ENCODE measurements around the gene MTA2.
A peak's percentile ranks its signal among the peaks of the same experiment; 100 is the strongest.
"Not testable (repeated sequence)": the region's sequence is repeated elsewhere in the genome, so short reads cannot be mapped to it uniquely, and the experiment has no call there.

The MTA2 gene

DNA sequence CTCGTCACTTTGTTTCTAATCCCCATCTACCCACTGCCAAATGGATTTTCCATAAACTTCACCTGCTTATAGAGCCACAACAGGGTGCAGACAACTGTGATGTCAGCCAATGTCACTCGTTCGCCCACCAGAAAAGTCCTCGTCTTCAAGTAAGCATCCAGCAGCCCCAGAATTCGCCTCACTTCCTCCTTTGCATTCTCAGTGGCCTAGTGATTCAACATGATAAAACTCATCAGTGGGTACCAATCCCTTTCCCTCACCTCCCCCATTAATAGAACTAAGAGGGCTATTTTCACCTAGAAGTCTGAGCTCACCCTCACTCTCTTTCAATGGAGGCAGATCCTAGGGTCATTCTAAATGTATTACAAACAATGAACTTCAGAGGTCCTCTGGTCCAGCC, 30.8 kb downstream of the MTA2 start:
- not testable (repeated sequence) for H3K27me3 ChIP-seq (ENCODE audit: control insufficient read depth in 5 of 5, insufficient read depth in 4 of 5, low read length in 5 of 5); H3K9ac ChIP-seq (ENCODE audit: low read length in 5 of 5); H3K9me3 ChIP-seq (ENCODE audit: control insufficient read depth in 5 of 5, low read length in 5 of 5); H3K27ac ChIP-seq (ENCODE audit: low read depth, low read length); H3K4me3 ChIP-seq (ENCODE audit: low read depth in 1 of 5, low read length in 5 of 5)
- Histone ChIP-seq H3K4me1 (ENCODE audit: control insufficient read depth in 5 of 5, insufficient read depth in 5 of 5, low read length in 5 of 5) (peaks cover 9 to 45% (median 40%) of the 10 kb centered on the region in 5 donors), H3K36me3 (ENCODE audit: control insufficient read depth in 5 of 5, insufficient read depth in 5 of 5, low read length in 5 of 5) (peaks cover 5 to 57% (median 44%) of the 10 kb centered on the region in 5 donors)

DNA sequence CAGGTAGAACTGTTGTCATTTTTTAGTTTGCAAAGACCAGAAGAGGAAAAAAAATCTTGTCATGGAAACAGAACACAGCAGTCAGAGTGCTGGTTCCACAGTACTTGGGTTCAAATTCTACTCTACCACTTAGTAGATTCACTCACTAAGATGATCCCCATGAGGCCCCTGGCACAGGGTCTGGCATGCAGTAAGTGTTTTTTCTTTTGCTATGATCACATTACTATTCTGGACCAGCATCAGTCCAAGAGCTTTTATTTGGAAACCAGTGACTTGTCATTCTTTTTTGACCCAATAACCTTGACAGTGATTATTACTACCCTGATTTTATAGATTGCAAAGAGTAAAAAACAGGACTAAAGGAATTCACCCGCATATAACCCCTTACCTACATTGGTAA, 32.1 kb downstream of the MTA2 start:
- no peak overlapping the region for H3K27ac ChIP-seq (ENCODE audit: low read depth, low read length)
- H3K4me1 ChIP-seq (ENCODE audit: control insufficient read depth in 5 of 5, insufficient read depth in 5 of 5, low read length in 5 of 5), result peaks cover 9 to 32% (median 27%) of the 10 kb centered on the region in 5 donors
- no peak overlapping the region for H3K9ac ChIP-seq (ENCODE audit: low read length in 5 of 5)
- peaks cover 12 to 69% (median 50%) of the 10 kb centered on the region in 5 donors for H3K36me3 ChIP-seq (ENCODE audit: control insufficient read depth in 5 of 5, insufficient read depth in 5 of 5, low read length in 5 of 5)
- no peak overlapping the region for H3K4me3 ChIP-seq (ENCODE audit: low read depth in 1 of 5, low read length in 5 of 5)
- no peaks in the 10 kb centered on the region for H3K9me3 ChIP-seq (ENCODE audit: control insufficient read depth in 5 of 5, low read length in 5 of 5)
- no peaks in the 10 kb centered on the region for H3K27me3 ChIP-seq (ENCODE audit: control insufficient read depth in 5 of 5, insufficient read depth in 4 of 5, low read length in 5 of 5)

DNA sequence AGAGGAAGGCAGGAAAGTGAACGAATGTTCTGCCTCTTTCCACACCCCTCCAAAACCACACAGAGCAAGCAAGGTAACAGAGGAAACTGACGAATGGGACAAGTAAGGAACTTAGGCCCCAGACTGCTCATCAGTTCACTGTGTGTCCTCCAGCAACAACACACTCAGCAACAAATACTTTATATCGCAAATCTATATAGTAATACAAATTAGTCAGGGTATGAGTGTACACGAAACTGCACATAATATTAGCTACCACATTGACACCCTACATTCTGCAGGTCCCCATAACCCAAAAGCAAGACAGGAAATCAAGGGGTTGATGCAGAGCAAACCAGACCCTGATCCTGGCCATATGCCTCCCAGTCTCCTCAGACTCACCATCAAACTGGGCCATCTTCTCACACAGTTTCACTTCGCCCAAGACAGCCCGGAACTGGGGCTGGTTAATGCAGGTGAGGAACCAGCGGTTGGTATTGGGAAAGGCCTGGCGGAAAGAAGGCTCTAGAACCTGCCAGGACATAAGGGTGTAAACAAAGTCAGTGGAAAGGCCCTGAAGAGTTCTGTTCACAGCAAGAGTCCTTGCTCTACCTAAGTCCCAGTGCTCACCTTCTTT, 34.5 kb downstream of the MTA2 start:
- H3K36me3 ChIP-seq (ENCODE audit: control insufficient read depth in 5 of 5, insufficient read depth in 5 of 5, low read length in 5 of 5), result peaks cover 17 to 87% (median 57%) of the 10 kb centered on the region in 5 donors
- H3K9ac ChIP-seq (ENCODE audit: low read length in 5 of 5), result no peak overlapping the region

DNA sequence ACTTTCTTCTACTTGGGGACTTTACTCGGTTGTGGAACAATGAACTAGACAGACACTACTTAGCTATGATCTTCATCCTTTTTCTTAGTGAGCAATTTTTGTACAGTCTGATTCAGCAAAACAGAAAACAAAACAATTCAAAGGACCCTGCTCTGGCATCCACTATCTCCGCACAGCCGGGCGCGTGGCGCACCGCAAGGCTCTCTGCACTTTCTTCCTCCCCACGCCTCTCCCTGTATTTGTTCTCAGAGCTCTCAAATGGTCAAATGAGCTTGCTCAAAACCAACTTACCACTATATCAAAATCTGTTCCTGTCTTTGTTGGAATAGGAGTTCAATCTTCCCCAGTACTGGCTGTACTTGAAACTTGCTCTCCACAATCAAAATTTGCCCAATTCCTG, 35.4 kb downstream of the MTA2 start:
- no peak overlapping the region for H3K4me3 ChIP-seq (ENCODE audit: low read depth in 1 of 5, low read length in 5 of 5)
- H3K4me1 ChIP-seq (ENCODE audit: control insufficient read depth in 5 of 5, insufficient read depth in 5 of 5, low read length in 5 of 5), result peaks cover 3 to 12% (median 10%) of the 10 kb centered on the region in 5 donors
- no peak overlapping the region for H3K9ac ChIP-seq (ENCODE audit: low read length in 5 of 5)
- H3K36me3 ChIP-seq (ENCODE audit: control insufficient read depth in 5 of 5, insufficient read depth in 5 of 5, low read length in 5 of 5), result peaks cover 17 to 79% (median 54%) of the 10 kb centered on the region in 5 donors
- H3K9me3 ChIP-seq (ENCODE audit: control insufficient read depth in 5 of 5, low read length in 5 of 5), result no peaks in the 10 kb centered on the region
- H3K27ac ChIP-seq (ENCODE audit: low read depth, low read length), result no peak overlapping the region
- H3K27me3 ChIP-seq (ENCODE audit: control insufficient read depth in 5 of 5, insufficient read depth in 4 of 5, low read length in 5 of 5), result no peaks in the 10 kb centered on the region

More for the DNA sequence above, 34.5 kb downstream of the MTA2 start:
- H3K27ac ChIP-seq (ENCODE audit: low read depth, low read length), result no peak overlapping the region
- H3K4me1 ChIP-seq (ENCODE audit: control insufficient read depth in 5 of 5, insufficient read depth in 5 of 5, low read length in 5 of 5), result peaks cover 3 to 12% (median 11%) of the 10 kb centered on the region in 5 donors
- H3K9me3 ChIP-seq (ENCODE audit: control insufficient read depth in 5 of 5, low read length in 5 of 5), result no peaks in the 10 kb centered on the region
- H3K27me3 ChIP-seq (ENCODE audit: control insufficient read depth in 5 of 5, insufficient read depth in 4 of 5, low read length in 5 of 5), result no peaks in the 10 kb centered on the region
- no peak overlapping the region for H3K4me3 ChIP-seq (ENCODE audit: low read depth in 1 of 5, low read length in 5 of 5)

DNA sequence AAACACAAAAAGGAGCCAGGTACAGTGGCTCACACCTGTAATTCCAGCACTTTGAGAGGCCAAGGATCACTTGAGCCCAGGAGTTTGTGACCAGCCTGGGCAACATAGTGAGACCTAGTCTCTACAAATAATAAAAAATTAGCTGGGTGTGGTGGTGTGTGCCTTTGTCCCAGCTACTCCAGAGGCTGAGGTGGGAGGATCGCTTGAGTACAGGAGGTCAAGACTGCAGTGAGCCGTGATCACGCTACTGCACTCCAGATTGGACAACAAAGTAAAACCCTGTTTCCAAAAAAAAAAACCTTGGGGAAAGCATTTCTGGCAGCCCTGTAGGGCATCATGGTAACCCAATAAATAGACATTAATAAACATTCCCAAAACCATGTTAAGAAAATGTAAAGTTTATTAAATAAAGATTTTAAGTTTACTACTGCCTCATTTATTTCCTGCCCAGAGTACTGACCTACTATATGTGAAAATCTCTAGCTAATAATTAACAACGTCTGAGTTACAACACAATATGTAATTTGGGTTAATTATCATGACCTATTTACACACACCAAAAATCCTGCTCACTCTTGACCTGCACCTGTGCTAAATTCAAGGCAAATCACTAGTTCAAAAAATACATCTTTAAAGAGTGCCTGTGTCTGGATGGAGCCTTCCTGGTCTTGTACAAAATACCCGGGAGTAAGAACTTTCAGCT, 36.4 kb downstream of the MTA2 start:
- H3K36me3 ChIP-seq (ENCODE audit: control insufficient read depth in 5 of 5, insufficient read depth in 5 of 5, low read length in 5 of 5), result peaks cover 17 to 70% (median 45%) of the 10 kb centered on the region in 5 donors
- peaks cover 9 to 18% (median 18%) of the 10 kb centered on the region in 5 donors for H3K4me1 ChIP-seq (ENCODE audit: control insufficient read depth in 5 of 5, insufficient read depth in 5 of 5, low read length in 5 of 5)

DNA sequence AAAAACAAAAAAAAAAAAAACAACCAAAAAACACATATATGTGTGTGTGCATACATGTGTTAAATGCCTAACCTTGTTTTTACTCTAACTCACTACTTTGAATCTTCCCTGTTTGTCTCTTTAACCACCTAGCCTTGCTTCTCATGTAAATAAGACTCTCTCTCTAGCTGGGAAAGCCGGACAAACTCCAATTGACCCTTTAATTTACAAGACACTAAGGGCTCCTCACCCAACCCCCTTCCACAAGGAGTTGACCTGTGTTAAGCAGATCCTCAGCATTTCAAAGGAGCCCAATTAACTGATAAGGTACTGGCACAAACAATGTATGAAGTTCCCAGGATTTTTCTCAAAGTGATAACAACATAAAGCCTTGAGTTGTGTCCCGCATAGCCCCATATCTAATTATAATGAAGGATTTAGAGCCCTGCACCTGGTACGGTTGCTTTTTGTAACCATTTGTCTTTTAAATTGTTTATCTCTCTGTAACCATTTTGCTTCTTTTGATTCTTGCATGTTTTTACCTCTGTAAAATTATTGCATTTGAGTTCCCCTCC, 39.9 kb downstream of the MTA2 start:
- Histone ChIP-seq H3K4me1 (ENCODE audit: control insufficient read depth in 5 of 5, insufficient read depth in 5 of 5, low read length in 5 of 5) (peaks cover 10 to 25% (median 21%) of the 10 kb centered on the region in 5 donors), H3K27ac (ENCODE audit: low read depth, low read length) (peak overlapping the region; percentile 85), H3K36me3 (ENCODE audit: control insufficient read depth in 5 of 5, insufficient read depth in 5 of 5, low read length in 5 of 5) (peaks cover 17 to 61% (median 44%) of the 10 kb centered on the region in 5 donors)
- H3K9me3 ChIP-seq (ENCODE audit: control insufficient read depth in 5 of 5, low read length in 5 of 5); H3K9ac ChIP-seq (ENCODE audit: low read length in 5 of 5); H3K27me3 ChIP-seq (ENCODE audit: control insufficient read depth in 5 of 5, insufficient read depth in 4 of 5, low read length in 5 of 5); H3K4me3 ChIP-seq (ENCODE audit: low read depth in 1 of 5, low read length in 5 of 5): not testable (repeated sequence)

More for the DNA sequence above, 36.4 kb downstream of the MTA2 start:
- Histone ChIP-seq H3K9me3 (ENCODE audit: control insufficient read depth in 5 of 5, low read length in 5 of 5) (no peaks in the 10 kb centered on the region), H3K4me3 (ENCODE audit: low read depth in 1 of 5, low read length in 5 of 5) (no peak overlapping the region), H3K27ac (ENCODE audit: low read depth, low read length) (no peak overlapping the region), H3K9ac (ENCODE audit: low read length in 5 of 5) (no peak overlapping the region), H3K27me3 (ENCODE audit: control insufficient read depth in 5 of 5, insufficient read depth in 4 of 5, low read length in 5 of 5) (no peaks in the 10 kb centered on the region)

DNA sequence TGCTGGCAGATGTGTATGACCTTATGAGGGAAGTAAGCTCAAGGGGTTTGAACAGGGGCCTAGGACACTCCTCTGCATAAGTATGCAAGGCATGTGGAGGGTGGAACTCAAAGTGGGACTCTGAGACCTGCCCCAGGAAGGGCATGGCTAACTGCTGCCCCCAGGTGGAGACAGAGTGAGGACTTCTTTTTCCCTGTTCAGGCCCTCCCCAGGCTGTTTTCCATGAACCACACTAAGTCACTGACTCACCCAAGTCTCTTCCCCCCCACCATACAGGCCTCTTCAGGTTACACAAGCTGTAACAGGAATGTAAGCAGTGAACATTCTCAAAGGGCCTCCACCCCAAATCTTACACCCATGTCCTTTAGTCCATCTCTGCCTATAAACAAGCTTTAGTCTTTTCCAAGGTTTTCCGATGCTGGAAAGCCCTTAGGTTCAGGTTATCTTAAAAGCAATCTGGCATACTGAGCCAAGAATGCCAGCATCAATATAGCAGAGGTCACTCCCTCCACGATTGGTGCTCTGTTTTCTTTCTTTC, 41.0 kb downstream of the MTA2 start:
- Histone ChIP-seq H3K36me3 (ENCODE audit: control insufficient read depth in 5 of 5, insufficient read depth in 5 of 5, low read length in 5 of 5) (peaks cover 9 to 50% (median 33%) of the 10 kb centered on the region in 5 donors), H3K4me1 (ENCODE audit: control insufficient read depth in 5 of 5, insufficient read depth in 5 of 5, low read length in 5 of 5) (peaks cover 20 to 36% (median 32%) of the 10 kb centered on the region in 5 donors), H3K27me3 (ENCODE audit: control insufficient read depth in 5 of 5, insufficient read depth in 4 of 5, low read length in 5 of 5) (no peaks in the 10 kb centered on the region), H3K9me3 (ENCODE audit: control insufficient read depth in 5 of 5, low read length in 5 of 5) (no peaks in the 10 kb centered on the region), H3K27ac (ENCODE audit: low read depth, low read length) (peak overlapping the region; percentile 85), H3K4me3 (ENCODE audit: low read depth in 1 of 5, low read length in 5 of 5) (no peak overlapping the region), H3K9ac (ENCODE audit: low read length in 5 of 5) (peak overlapping the region in 3 of 5 donors; percentile 55 to 57 (median 56))

DNA sequence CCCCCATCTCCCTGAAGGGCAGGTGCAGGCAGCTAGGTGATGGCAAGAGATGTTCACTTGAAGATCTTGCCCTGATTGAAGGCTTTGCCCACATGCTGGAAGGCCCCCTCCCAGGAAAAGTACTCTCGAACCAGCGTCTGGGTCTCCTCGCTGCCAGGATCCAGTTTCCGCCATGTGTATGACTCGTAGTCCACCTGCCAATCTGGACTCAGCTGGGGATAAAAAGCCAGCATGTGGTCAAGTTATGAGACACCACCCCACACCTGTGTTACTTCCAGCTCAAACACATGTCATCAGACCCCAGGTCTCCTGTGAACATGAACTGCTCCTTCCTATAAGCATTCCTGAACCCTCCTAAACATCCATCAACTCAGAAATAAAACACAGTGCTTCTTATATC, 42.0 kb downstream of the MTA2 start:
- Histone ChIP-seq H3K9ac (ENCODE audit: low read length in 5 of 5) (peak overlapping the region in 2 of 5 donors; percentile 19 to 57), H3K27ac (ENCODE audit: low read depth, low read length) (peak overlapping the region; percentile 85)

DNA sequence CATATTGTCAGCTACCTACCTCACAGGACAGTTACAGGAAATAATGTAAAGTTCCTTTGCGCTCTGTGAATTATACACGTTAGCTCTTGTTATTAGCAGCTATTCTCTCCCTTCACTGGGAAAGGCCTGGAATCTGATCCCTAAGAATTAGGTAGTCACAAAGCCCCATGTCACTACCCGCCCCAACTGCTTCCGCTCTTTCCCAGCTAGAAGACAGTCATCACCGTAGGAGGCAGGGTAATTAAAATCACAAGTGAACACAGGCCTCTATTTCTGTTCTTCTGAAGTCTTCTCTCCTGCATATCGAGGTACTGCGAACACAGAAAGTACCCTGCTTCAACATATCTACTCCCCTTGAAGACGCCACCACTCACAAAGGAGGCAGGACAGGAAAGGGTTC, 42.5 kb downstream of the MTA2 start:
- Histone ChIP-seq H3K36me3 (ENCODE audit: control insufficient read depth in 5 of 5, insufficient read depth in 5 of 5, low read length in 5 of 5) (peaks cover 4 to 41% (median 26%) of the 10 kb centered on the region in 5 donors), H3K9me3 (ENCODE audit: control insufficient read depth in 5 of 5, low read length in 5 of 5) (no peaks in the 10 kb centered on the region), H3K4me1 (ENCODE audit: control insufficient read depth in 5 of 5, insufficient read depth in 5 of 5, low read length in 5 of 5) (peaks cover 25 to 50% (median 46%) of the 10 kb centered on the region in 5 donors), H3K4me3 (ENCODE audit: low read depth in 1 of 5, low read length in 5 of 5) (no peak overlapping the region), H3K27ac (ENCODE audit: low read depth, low read length) (peak overlapping the region; percentile 85), H3K27me3 (ENCODE audit: control insufficient read depth in 5 of 5, insufficient read depth in 4 of 5, low read length in 5 of 5) (no peaks in the 10 kb centered on the region), H3K9ac (ENCODE audit: low read length in 5 of 5) (no peak overlapping the region)

More for the DNA sequence above, 42.0 kb downstream of the MTA2 start:
- H3K27me3 ChIP-seq (ENCODE audit: control insufficient read depth in 5 of 5, insufficient read depth in 4 of 5, low read length in 5 of 5); H3K4me3 ChIP-seq (ENCODE audit: low read depth in 1 of 5, low read length in 5 of 5); H3K9me3 ChIP-seq (ENCODE audit: control insufficient read depth in 5 of 5, low read length in 5 of 5): not testable (repeated sequence)
- Histone ChIP-seq H3K4me1 (ENCODE audit: control insufficient read depth in 5 of 5, insufficient read depth in 5 of 5, low read length in 5 of 5) (peaks cover 24 to 46% (median 42%) of the 10 kb centered on the region in 5 donors), H3K36me3 (ENCODE audit: control insufficient read depth in 5 of 5, insufficient read depth in 5 of 5, low read length in 5 of 5) (peaks cover 4 to 41% (median 26%) of the 10 kb centered on the region in 5 donors)

DNA sequence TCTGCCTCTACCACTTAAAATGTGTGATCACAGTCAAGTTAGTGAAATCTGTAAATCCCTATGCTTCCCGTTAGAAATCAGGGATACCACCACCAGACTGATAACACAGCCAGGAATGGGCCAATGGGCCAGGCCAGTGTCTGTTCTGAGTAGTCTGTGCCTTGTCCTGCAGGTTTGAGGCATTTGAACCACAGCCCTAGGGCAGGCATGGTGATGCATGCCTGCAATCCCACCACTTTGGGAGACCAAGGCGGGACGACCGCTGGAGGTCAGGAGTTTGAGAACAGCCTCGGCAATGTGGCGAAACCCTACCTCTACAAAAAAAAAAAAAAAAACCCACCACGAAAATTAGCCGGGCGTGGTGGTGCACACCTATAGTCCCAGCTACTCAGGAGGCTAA, 43.0 kb downstream of the MTA2 start:
- H3K9ac ChIP-seq (ENCODE audit: low read length in 5 of 5), result no peak overlapping the region
- H3K27ac ChIP-seq (ENCODE audit: low read depth, low read length), result peak overlapping the region; percentile 85
- no peaks in the 10 kb centered on the region for H3K9me3 ChIP-seq (ENCODE audit: control insufficient read depth in 5 of 5, low read length in 5 of 5)
- H3K4me3 ChIP-seq (ENCODE audit: low read depth in 1 of 5, low read length in 5 of 5), result no peak overlapping the region
- H3K4me1 ChIP-seq (ENCODE audit: control insufficient read depth in 5 of 5, insufficient read depth in 5 of 5, low read length in 5 of 5), result peaks cover 27 to 55% (median 52%) of the 10 kb centered on the region in 5 donors
- H3K36me3 ChIP-seq (ENCODE audit: control insufficient read depth in 5 of 5, insufficient read depth in 5 of 5, low read length in 5 of 5), result peaks cover 4 to 38% (median 22%) of the 10 kb centered on the region in 5 donors
- H3K27me3 ChIP-seq (ENCODE audit: control insufficient read depth in 5 of 5, insufficient read depth in 4 of 5, low read length in 5 of 5), result no peaks in the 10 kb centered on the region
